ENCODE results near the gene SCN1B. TPM values are rescaled to one million over a fixed set of nuclear protein-coding genes. Genes with fewer than 3 reads are reported as not detected.

The SCN1B gene
- total and polyA plus RNA-seq, 2 experiments from 2014 or later, result 1.6 to 4.2 TPM

- TF ChIP-seq CTCF (IDR thresholded peaks at IDR 0.05; ENCODE audit: low read depth, low read length), result no peak
- no peaks in the 10 kb centered on the region for H3K9me3 ChIP-seq (ENCODE audit: low read depth)
- no peak overlapping the region for H3K4me3 ChIP-seq
- no peaks in the 10 kb centered on the region for H3K36me3 ChIP-seq
- no peak for DNase-seq (ENCODE audit: low read depth in 1 of 2, low spot score in 1 of 2)
- H3K27ac ChIP-seq, result no peak overlapping the region
- peaks cover 8% of the 10 kb centered on the region for H3K4me1 ChIP-seq (ENCODE audit: low read depth)
- no peaks in the 10 kb centered on the region for H3K27me3 ChIP-seq
Observed at GRCh38 chr19:35052599-35053190, 22.4 kb downstream of the SCN1B start.

- Histone ChIP-seq H3K27me3 (no peaks in the 10 kb centered on the region), H3K9me3 (ENCODE audit: low read depth) (no peaks in the 10 kb centered on the region), H3K27ac (no peak overlapping the region), H3K4me1 (ENCODE audit: low read depth) (peaks cover 8% of the 10 kb centered on the region), H3K4me3 (no peak overlapping the region), H3K36me3 (no peaks in the 10 kb centered on the region)
- no peak for DNase-seq (ENCODE audit: low read depth in 1 of 2, low spot score in 1 of 2)
- TF ChIP-seq CTCF (IDR thresholded peaks at IDR 0.05; ENCODE audit: low read depth, low read length), result no peak
Observed at GRCh38 chr19:35053667-35054293, 23.5 kb downstream of the SCN1B start.

DNA sequence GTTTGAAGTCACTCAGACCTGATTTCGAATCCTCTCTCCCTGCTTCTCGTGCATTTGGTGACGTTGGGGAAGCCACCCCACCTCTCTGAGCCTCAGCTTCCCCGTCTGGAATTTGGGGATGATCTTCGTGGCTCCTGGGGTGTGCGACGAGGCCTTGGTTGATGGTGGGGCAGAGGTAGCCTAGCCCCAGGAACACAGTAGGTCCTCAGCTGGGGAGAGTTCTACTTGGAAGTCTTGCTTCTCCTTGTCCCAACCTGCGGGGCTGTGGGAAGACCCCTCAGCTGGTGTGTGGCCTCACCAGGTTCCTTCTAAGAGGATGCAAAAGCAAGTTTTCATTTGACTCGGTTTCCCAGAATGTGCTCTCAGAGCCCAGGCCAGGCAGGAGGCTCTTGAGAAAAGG lies 24.4 kb downstream of the SCN1B start:
- no peaks in the 10 kb centered on the region for H3K9me3 ChIP-seq (ENCODE audit: low read depth)
- no peak for DNase-seq (ENCODE audit: low read depth in 1 of 2, low spot score in 1 of 2)
- TF ChIP-seq CTCF (IDR thresholded peaks at IDR 0.05; ENCODE audit: low read depth, low read length), result no peak
- no peaks in the 10 kb centered on the region for H3K27me3 ChIP-seq
- peaks cover 8% of the 10 kb centered on the region for H3K4me1 ChIP-seq (ENCODE audit: low read depth)
- no peak overlapping the region for H3K27ac ChIP-seq
- no peak overlapping the region for H3K4me3 ChIP-seq
- H3K36me3 ChIP-seq, result no peaks in the 10 kb centered on the region

- TF ChIP-seq CTCF (IDR thresholded peaks at IDR 0.05; ENCODE audit: low read depth, low read length), result no peak
- Histone ChIP-seq H3K4me3 (no peak overlapping the region), H3K4me1 (ENCODE audit: low read depth) (peaks cover 8% of the 10 kb centered on the region), H3K27me3 (no peaks in the 10 kb centered on the region), H3K27ac (no peak overlapping the region), H3K9me3 (ENCODE audit: low read depth) (no peaks in the 10 kb centered on the region), H3K36me3 (no peaks in the 10 kb centered on the region)
- no peak for DNase-seq (ENCODE audit: low read depth in 1 of 2, low spot score in 1 of 2)
Observed at GRCh38 chr19:35055715-35056179, 25.5 kb downstream of the SCN1B start.

DNA sequence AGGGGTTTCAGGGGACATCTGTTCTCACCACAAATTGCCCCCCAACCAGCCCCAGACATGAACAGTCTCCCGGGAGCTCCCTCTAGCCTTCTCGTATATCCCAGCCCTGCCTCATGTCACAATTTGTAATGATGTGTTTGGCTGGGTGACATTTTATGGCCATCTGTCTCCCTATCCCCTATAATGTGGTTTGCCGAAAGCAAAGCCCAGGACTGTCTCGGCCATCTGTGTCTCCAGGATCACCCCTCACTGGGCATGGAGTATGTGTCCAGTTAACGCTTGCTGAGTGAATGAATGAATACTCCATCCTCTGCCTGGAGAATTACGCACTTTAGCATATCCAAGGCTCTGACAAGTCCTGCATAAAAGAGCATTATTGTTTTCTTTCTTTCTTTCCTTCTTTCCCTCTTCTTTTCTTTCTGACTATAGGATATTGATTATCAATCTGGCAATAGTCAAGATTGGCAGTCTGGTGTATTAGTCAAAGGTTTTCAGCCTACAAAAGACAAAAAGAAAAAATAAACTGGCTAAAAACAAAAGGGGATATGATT lies 26.3 kb downstream of the SCN1B start:
- no peak for DNase-seq (ENCODE audit: low read depth in 1 of 2, low spot score in 1 of 2)
- no peak overlapping the region for H3K4me3 ChIP-seq
- no peaks in the 10 kb centered on the region for H3K36me3 ChIP-seq
- H3K27me3 ChIP-seq, result no peaks in the 10 kb centered on the region
- peaks cover 8% of the 10 kb centered on the region for H3K4me1 ChIP-seq (ENCODE audit: low read depth)
- no peak for TF ChIP-seq CTCF (IDR thresholded peaks at IDR 0.05; ENCODE audit: low read depth, low read length)
- no peaks in the 10 kb centered on the region for H3K9me3 ChIP-seq (ENCODE audit: low read depth)
- no peak overlapping the region for H3K27ac ChIP-seq

All from cardiac muscle cell (in vitro differentiated cells and primary cell).